GM19238 (cell line): ENCODE data around the gene SMTN.
"Not testable (repeated sequence)": the region's sequence is repeated elsewhere in the genome, so short reads cannot be mapped to it uniquely, and the experiment has no call there.

Source experiments
- DNase-seq: peaks from one replicate; pipeline ENCODE4 v3.0.0; 2011; ENCODE audit warnings: low spot score; ENCODE audit not compliant: insufficient read length

SMTN gene

DNA sequence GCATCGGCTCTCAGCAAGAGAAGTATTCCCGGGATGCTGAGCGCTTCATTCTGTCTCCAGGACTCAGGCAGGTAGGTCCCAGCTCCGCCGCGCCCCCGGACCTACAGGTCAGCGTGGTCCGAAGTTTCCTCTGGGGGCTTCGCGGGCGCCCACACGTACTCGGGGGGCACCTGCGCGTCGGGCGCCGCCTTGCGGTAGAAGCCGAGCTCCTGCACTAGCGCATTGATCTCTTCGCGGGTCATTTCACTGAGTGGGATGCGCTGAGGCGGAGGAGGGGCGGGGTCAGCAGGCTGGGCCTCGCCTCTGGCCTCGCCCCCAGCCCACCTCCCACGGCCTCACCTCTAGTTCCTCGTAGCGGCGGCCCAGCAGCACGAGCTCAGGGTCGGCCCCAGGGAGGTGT lies 23.8 kb downstream of the SMTN start:
- no peak for DNase-seq

DNA sequence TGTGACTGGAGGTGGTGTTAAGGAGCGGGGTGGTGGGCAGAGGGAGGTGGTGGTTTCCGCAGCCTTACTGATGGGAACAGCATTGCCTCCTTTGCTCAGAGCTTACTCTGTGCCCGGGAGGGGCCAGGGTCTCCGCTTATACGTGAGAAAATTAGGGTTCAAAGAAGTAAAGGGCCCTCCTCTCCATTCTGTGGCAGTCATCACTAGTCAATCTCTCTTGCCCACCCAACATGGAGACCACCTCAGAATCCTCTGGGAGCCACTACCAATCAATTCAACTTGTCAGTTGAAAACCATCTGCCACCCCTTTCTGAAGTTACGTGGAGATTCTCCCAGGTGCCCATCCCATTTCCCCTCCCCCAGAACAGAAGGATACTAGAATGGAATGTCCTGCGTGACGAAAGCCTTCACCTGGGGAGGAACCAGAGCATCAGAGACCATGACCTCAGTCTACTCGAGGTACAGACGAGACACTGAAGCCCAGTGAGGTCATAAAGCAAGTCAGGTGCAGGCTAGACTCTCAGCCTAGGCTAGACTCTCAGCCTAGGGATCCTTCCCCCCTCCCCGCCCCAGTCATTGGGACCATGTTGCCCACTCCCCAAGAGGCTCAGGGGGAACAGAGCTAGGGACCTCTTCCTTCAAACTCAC lies 24.3 kb downstream of the SMTN start:
- no peak for DNase-seq

DNA sequence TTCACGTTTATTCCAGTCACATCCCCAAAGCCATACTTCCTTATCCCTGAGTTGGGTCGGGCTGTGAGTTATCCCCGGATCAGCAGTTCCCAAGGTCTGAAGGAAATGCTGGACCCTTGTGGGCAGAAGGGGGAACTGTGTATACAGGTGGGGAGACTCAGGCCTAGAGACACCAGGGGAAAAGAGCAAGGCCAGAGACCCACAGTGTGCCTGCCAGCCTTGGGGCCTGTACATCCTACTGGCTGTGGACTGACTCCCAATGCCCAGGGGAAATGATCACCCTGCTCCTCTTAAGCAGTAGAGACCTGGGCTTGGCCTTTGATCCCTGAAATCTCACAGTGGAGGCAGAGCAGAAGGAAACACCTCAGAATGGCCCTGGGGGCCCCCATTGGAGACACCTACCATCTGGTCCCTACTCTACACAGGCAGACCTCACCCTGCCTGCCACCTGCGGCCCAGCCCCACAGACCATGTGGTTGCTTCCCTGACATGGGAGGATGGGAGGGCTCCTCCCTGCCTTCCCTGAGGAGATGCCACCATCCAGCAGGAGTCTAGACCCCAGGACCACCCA lies 25.0 kb downstream of the SMTN start:
- DNase-seq, result no peak

DNA sequence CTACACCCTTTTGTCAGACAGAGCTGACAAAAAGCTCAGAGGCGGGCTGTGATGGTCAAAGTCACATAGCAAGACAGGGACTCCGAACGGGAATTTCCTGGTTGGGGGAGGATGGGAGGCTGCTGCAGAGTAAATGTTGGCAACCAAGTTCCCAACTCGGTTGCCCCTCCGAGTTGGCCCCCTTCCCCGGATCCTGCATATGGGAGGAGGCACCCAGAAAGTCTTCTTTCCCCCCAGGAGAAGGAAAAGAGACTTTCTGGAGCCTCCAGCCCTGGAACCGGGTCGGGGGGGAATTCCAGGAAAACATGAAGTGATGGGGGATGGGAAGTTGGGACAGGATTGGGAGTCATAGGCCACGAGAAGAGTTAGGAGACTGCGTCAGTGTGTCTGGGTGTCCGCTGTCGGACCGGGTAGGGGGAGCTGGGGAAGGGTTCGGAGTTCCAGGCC lies 25.6 kb downstream of the SMTN start:
- no peak for DNase-seq

DNA sequence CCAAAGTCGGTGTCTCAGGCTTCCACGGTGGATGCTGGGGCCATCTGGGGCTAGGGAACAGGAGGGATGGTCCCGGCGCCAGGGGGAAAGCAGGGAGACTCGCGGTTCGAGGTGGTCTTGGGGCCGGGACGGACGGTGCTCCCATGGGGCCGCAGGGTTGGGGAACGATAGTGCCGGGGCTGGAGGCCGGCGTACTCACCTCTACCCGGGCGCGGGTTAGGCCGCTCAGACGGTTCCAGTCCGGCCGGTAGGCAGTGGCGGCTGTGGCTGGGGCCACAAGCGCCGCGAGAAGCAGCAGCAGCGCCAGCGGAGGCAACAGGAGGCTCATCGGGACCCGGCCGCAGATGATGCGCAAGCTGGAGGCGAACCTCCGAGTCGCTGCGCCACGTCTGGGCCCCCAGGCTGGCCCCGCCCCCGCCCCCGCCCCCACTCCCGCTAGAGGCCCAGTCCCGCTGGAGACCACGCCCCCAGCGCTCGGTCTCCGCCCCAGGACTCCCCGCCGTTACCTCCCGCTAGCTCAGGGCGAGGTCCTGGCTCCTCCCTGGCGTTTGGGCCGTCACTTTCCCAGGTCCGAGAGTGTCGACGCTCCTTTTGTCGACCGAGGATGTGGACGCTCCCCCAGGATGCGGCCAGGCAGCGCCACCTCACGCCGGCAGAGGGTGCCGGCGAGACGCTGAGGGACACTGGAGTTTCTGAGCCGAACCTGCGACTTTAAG lies 26.2 kb downstream of the SMTN start, which contains the start of gene SELENOM:
SELENOM (minus strand) TSS at position 391 of the 716 bp plus-strand sequence; CDS start at position 328, 63 bp downstream.
- DNase-seq, result peak; percentile 96

DNA sequence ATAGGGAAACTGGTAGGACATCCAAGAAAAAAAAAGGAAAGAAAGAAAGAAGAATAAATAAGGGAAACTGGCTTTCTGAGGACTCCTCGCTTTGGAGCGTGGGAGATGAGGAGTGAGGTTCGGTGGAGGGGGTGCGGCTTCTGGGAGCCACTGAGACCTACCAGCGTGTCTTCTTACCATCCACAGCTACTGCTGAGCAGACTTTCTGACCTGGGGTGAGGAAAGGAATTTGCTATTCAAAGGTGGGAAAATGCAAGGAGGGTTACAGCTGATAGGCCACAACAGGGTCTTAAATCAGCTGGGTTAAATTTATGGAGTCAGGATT lies 26.7 kb downstream of the SMTN start:
- no peak for DNase-seq

DNA sequence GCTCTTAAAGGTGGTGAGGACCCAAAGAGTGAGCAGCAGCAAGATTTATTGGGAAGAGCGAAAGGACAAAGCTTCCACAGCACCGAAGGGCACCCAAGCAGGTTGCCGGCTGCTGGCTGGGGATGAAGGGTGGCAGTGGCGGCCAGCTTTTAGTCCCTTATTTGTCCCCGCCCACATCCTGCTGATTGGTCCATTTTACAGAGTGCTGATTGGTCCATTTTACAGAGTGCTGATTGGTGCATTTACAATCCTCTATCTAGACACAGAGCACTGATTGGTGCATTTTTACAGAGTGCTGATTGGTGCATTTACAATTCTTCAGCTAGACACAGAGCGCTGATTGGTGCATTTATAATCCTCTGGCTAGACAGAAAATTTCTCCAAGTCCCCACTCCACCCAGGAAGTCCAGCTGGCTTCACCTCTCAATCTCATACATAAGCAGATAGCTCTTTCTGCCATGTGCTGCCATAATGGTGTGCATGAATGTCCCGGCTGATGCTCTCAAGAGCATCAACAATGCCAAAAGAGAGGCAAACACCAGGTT lies 31.5 kb downstream of the SMTN start:
- DNase-seq, result not testable (repeated sequence)

DNA sequence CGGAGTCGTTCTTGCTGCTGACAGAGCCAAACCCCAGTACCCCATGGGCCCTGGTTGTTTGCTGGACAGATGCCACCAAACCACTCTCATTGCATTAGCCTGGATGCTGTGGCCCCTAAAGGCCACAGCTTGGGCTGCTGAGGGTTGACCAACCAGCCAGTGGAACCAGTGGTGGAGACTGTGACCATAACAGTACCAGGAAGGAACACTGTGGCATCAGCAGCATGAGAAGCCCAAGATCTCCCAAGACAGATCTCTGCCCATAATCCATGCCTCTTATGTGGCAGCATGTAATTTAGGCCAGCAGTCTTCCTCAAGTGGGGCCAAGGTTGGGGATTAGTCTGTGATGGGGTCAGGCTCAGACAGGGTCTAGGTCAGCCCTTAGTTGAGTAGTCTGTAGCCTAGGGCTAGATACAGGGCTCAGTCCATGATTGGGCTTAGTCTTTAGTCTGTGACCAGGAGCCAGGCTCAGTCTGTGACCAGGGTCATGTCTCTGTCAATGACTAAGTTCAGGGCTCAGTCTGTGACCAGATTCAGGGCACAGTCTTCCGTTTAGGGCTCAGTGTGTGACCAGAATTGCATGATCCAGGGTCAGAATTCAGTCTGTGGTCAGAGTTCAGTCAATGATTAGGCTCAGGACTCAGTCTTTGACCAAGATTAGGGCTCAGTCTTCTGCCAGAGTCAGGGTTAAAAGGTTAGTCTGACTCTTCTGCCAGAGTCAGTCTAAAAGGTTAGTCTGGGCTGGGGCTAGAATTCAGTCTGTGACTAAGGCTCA lies 37.1 kb downstream of the SMTN start:
- DNase-seq, result no peak

DNA sequence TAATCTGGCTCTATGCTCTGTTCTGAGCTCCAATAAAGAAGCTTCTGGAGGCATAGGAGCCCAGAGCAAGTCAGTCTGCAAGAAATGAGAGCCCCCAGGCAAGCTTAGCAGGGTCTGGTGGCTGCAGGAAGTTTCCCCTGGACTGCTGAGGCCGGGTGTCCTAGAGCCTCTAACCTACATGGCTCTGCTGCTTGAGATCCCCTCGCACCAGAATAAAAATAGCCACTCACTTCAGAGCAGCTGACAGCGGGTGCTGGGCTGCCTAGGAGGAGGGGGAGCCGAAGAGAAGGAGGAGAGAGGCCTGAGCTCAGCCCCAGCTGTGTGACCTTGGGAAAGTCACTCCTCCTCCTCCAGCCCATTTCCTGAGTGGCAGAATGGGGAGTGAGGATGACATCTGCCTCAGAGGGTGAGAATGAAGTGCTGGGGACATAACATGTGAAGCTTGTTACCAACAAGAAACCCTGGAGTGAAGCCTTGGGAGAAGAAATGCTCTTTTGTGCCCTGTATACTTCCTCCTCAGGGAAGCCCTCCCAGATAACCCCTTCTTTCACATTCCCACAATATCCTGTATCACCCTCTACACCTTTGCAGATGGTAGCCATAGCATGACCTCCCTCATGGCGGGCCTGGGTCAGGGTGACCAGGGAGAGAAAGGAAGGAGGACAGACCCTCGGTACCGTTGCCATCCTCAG lies 38.1 kb downstream of the SMTN start:
- DNase-seq, result no peak

DNA sequence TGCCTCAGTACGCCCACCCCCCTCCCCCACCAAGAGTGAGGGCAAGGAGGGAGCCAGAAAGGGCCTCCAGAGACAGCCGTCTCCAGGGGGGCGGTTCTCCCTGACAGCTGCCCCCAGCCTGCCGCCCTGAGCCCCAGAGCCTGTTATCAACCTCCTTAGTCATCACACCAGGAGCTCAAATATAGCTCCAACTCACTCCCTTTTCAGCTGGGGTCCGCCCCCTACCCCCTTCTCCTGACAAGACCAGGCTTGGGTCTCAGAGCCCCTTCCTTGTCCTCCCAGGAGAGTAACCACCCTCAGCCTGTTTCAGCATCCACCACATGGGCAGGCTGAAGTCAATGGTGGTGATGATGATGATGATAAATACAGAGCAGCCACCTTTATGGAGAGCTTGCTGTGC lies 39.1 kb downstream of the SMTN start:
- DNase-seq, result no peak

DNA sequence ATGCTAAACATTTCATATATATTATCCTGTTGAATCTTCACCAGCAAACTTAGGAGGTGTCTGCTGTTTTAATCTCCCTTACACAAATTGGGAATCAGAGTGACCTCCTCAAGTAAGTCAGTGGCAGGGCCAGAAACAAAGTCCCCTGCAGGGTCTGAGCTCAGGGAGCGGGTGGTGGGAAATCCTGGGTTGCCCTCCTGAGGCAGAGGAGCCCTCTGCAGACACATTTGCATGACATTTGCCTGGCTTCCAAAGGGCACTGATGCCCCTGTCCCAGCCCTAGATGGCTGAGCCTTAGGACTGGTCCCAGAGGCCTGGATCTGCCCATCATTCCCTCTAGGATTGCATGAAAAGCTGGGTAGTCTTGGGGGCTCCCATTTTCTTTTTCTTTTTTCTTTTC lies 39.5 kb downstream of the SMTN start:
- DNase-seq, result no peak

DNA sequence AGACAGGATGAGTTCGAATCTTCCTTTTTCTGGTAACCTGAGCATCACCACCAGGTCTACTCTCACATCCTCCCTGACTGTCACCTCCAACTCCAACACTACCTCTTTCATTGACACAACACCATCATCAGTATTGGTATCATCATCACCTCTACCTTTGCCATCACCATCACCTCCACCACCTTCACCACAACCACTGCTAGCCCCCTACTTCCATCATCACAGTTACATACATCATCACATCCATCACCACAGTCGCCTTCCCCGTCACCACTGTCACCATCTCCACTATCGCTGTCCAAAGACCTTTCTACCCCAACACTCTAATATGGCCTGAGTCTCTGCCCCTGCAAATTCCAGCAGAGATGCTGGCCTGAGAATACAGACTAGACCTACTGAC lies 40.3 kb downstream of the SMTN start:
- no peak for DNase-seq

DNA sequence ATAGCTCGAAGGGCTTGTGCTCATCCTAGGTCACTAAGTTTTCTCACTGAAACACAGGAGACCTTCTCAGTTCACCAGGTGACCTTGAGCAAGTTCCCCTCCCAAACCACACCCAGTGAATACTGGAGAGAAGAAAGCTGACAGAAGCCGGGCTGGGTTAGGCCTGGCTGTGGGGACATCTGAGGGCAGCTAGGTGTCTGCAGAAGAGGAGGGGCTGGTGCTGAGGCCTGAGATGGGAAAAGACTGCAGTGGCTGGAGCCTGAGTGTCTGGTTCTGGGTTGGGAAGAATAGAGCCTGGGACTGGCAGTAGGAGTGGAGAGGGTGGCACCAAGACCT lies 41.0 kb downstream of the SMTN start:
- DNase-seq, result no peak

DNA sequence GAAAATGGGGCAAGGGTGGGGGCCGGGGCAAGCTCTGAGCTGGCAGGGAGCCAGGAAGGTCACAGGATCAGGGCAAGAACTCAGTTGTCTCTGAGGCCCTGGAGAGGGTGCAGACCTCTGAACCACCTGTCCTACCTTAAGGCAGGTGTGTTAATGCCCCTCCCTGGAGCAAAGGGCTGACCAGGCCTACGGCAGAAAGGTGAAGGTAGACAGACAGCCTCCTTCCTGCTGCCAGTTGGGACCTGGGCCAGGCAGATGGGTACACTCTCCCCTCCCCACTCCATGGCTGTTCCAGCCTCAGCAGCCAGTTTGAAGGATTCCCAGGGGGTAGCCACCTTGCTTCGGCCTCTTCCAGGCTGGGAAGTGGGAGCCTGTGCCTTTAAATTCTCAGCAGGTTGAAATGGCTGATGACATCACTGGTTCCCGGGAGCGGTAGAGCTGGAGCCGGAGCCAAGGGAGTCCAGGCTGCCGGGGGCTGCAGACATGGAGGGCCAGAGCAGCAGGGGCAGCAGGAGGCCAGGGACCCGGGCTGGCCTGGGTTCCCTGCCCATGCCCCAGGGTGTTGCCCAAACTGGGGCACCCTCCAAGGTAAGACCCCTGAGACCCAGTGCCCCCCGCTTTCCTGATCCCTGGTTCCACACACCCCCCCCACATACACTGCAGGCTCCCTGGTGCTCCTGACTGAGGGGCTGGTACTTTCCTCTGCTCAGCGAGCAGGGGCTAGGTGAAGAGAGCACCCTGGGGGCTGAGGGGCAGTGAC lies 41.6 kb downstream of the SMTN start, which contains the start of gene INPP5J:
INPP5J (plus strand) TSS at position 435 of the 760 bp plus-strand sequence; CDS start at position 484, 49 bp downstream.
- DNase-seq, result no peak

DNA sequence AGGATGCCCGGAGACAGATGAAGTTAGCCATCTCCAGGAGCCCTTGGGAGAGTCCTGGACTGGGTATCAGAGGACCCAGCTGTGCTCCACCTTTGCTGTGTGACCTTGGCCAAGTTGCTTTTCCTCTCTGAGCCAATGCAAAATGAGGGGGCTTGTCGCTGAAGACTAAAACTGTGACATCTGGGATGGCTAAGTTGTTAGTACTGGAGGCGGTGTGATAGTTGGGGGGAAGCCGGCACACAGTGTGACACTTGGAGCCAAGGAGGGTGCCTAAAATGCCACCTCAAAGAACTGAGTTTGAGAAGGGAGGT lies 42.1 kb downstream of the SMTN start:
- no peak for DNase-seq

DNA sequence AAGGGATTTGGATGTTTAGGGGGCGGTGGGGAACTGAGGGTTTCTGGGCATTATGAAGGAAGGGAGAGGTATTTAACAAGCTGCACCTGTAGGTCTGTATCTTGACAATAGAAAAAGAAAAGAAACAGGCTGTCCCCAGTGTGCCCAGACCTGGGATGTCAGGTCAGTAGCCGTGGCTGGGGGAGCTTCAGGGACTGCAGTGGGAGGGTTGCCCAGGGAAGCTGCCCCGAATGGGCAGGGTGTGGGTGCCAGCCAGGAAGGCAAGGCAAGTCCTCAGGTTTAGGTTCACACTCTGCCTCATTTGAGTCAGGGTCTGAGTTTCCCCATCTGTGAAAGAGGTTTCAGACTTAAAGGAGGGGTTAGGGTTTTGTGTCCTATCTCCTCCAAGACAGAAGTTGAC lies 43.2 kb downstream of the SMTN start:
- no peak for DNase-seq

DNA sequence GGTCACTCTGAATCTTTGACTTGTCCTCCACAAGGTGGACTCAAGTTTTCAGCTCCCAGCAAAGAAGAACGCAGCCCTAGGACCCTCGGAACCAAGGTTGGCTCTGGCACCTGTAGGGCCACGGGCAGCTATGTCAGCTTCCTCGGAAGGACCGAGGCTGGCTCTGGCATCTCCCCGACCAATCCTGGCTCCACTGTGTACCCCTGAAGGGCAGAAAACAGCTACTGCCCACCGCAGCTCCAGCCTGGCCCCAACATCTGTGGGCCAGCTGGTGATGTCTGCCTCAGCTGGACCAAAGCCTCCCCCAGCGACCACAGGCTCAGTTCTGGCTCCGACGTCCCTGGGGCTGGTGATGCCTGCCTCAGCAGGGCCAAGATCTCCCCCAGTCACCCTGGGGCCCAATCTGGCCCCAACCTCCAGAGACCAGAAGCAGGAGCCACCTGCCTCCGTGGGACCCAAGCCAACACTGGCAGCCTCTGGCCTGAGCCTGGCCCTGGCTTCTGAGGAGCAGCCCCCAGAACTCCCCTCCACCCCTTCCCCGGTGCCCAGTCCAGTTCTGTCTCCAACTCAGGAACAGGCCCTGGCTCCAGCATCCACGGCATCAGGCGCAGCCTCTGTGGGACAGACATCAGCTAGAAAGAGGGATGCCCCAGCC lies 43.8 kb downstream of the SMTN start:
- DNase-seq, result no peak

DNA sequence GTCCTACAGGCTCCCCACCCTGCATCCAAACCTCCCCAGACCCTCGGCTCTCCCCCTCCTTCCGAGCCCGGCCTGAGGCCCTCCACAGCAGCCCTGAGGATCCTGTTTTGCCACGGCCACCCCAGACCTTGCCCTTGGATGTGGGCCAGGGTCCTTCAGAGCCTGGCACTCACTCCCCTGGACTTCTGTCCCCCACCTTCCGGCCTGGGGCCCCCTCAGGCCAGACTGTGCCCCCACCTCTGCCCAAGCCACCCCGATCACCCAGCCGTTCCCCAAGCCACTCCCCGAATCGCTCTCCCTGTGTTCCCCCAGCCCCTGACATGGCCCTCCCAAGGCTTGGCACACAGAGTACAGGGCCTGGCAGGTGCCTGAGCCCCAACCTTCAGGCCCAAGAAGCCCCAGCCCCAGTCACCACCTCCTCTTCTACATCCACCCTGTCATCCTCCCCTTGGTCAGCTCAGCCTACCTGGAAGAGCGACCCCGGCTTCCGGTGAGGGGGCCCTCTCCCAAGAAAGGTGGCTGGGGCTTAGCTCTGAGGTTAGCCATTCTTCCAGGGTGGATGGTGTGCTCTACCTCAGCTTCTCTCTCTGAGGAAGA lies 44.5 kb downstream of the SMTN start:
- DNase-seq, result no peak

DNA sequence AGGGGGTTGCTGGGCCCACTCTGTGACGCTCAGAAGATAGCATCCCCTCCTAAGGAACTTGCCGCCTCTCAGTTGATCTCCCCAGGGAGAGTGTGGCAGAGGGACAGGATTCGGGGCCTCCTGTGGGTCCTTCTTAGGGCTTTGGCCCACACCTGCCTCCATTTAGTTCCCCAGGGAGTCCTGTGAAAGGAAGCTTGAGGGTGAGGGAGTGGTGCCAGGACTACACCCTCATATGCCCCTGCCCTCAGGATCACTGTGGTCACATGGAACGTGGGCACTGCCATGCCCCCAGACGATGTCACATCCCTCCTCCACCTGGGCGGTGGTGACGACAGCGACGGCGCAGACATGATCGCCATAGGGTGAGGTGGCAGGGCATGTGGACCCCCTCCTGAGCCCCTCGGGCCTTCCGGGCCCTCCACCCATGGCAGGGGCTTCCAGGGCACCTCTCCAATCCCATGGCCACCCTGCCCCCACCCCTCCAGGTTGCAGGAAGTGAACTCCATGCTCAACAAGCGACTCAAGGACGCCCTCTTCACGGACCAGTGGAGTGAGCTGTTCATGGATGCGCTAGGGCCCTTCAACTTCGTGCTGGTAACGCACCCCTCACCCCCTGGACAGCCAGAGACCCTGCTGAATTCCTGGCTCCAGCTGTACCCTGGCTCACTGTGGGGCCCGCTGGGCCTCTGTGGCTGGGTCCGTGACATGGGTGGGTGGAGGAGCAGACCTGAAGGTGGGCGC lies 45.2 kb downstream of the SMTN start:
- no peak for DNase-seq
